ENCODE results near the gene WDR1.

WDR1 gene

DNA sequence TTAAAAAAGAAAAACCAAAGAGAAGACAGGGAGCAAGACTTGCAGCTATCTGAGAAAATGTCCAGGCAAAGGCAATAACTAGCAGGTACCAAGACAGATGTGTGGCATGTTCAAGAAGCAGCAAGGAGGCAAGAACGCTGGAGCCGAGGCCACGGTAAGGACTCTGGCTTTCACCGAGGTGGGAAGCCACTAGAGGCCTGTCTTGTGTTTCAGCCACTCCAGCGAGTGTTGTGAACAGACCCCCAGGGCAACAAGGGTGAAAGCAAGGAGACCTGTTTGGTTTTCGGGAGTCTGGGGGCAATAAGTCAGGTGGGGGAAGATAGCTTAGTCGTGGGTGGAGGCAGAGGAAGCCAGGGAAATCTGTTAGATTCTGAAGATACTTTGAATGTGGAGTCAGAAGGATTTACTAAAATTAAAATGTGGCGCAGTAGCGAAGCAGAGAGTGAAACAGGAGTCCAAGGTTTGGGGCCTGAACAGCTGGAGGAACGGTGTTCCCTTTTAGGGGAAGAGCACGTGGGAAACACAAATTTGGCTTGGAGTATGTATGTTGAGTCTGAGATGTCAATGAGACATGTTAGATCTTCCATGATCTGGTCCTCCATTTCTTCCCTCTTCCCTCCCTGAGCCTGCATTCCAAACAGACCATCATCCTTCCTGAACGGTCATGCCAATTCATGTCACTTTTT, 3.1 kb downstream of the WDR1 start:
- no peak for DNase-seq

DNA sequence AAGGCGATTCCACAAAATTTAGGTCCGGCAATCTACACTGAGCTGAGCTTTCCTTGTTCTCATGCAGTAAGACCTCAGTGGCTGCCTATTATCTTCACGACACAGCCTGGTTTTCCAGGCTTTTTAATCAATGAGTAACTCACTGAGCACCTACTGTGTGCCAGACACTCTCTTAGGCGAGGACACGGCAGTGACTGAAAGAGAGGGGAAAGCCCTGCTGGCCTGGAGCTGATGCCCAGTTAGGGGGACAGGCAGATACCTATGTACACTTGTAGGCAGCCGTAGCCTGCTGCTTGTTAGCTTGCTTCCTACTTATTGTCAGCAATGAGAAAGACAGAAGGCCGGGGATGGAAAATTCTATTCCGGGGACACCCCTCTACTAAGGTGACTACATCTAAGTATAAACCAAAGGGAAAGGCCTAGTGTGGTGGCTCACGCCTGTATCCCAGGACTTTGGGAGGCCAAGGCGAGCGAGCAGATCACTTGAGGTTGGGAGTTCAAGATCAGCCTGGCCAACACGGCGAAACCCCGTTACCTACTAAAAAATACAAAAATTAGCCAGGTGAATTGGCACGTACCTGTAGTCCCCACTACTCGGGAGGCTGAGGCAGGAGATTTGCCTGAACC, 3.8 kb downstream of the WDR1 start:
- DNase-seq: no peak

DNA sequence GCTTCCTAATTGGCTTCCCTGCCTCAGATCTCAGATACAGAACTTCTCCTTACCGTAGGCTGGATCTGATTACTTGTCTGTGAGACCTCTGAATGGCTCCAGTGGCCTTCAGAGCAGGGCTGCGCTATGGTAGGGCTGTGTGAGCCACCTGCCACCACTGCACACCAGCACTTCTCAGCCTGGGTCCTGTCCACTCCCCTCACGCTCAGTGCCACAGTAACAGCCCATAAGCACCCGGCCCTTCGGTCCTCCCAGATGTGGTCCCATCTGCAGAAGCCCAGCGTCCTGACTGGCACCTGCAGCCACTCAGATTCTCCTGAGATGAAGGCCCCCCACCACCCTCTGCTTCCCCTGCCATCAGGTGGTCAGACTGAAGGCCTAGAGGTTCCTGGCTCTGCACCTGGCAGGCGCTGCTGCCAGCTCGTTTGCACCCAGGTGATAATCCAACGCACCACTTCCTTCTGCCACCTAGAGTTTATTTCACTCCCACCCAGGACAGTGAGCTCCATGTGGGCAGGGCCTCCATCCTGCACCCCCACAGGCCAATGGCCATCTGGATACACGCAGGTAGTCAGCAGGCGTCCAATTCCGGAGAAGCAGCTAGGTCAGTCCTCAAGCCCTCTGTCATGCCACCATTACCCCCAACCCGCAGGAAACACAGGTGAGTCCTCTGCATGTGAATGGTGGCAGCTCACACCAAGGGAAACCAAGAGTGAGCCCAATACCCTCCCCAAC, 5.4 kb downstream of the WDR1 start:
- DNase-seq: no peak

DNA sequence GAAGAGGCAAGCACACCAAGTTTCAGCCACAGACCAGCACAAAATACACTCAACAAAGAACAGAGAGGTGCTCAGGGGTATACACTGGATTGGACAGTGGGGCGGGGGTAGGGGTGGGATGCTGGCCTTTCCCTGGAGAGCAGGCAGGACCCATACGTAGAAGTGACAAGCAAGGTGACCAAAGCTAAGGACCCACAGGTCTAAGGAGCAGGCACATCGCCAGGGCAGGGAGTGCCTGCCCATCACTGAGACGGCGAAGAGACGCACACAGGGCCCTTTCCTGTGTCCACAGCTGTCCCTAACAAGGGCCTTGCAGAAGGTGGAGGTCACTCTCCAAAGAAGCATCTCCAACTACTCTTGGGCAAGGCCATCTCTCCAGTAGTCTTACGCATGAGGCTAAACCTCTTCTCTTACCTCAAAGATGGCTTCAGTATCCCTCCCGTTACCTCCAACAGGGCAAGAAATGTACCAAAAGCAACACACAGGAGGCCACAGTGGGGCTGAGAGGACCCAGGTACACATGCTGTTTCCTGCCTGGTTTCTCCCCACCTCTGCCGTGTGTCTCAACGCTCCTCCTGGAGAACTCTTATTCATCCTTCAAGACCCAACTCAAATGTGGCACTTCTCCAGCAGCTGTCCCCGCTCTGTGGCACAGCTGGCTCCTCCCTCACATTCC, 6.5 kb downstream of the WDR1 start:
- DNase-seq: no peak

DNA sequence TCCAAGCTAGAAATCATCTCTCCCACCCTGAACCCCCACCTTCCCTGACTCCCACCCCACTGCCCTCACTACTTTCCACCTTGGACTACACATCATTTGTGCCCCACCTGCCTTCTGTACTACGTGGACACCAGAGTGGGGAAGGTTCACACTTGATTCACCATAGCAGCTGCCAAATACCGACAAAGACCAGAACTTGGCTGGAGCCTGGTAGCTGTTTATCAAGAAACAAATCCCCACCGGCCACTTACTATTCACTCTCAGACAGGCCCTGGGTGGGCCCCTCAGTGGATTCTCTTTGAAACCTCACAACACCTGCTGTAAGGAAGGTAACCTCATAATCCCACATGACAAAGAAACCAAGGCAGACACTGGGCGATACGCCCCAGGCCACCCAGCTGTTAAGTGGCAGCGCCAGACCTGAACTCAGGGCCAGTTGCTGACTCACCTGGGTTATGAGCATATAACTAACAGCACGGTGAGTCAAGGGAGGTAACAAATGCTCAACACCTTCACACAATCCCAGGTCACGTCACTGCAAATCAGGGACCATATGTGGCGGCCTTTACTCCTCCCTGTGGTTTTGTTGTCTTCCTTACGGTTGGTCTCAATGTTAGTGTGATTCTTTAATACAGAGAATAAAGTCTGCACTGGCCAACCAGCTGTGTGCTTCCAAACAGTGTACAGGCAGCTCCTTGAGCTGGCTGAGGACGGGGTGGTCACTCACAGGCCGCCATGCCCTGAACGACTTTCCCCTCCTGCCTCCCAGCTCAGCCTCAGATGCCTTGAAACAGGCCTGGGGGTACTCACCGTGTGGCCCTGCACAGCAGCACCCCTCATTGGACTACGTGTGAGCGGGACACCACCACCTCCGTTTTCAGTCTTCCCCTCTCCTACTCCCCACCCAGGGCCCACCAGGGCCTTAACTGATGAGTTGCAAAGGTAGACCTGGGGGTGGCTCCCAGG, 7.5 kb downstream of the WDR1 start:
- peak; percentile 42 for DNase-seq

DNA sequence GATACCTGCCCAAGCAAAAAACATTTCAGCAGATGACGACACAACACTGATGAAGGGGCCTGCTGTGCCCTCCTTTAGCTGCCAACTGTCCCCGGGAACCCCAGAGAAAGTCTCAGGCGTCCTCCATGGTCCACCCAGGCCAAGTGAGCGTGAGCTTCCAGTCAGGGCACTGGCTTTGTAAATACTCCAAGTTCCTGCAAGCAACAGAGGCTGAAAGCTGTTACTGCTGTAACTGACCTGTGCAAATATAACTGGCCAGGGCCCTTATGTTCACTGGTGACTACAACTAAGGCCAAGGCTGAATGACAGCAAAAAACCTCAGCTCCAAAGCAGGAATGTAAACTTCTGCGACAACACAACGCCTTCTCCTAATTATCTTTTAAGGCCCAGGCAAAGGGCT, 8.2 kb downstream of the WDR1 start:
- no peak for DNase-seq

DNA sequence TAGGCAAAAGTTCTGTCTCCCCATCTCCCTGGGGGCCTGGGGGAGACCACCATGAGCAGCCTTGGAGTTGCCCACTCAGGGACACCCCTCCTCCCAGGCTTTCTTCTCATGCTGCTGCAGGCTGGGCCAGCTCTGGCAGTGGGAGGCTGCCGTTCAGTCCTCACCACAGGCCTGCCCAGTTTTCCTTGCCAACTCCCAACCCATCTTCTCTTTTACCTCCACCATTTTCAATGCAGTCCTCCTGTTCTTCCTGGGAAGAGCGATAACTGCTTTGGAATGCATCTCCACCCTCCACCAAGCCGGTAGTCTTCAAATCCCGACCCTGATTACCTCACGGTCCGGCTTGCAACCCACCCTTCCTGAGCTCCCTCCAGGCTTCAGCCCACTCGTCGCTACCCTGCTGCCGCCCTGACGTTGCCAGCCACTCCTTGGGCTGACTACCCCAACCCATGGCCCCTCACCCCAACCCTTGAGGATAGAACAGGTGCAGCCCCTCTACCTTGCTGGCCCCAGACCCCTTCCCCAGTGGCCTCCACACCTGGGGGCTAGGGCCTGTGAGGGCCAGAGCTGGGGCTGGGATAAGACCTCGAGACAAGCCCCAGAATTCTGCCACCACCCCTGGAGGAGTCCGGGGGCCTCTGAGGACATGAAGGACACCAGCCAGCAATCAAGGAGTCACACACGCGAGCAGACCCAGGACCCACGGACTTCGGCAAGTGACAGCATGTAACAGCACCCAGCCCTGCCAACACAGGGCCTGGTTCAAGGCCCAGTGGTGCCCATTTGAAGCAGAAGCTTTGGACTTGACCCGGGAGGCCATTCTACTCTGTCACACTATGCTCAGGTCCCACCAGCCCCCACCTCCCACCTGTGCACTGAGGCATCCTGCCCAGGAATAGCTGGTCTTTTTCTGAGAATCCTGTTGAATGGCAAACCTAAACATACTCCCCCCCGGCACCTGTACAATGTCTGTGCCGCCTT, 9.2 kb downstream of the WDR1 start:
- no peak for DNase-seq

DNA sequence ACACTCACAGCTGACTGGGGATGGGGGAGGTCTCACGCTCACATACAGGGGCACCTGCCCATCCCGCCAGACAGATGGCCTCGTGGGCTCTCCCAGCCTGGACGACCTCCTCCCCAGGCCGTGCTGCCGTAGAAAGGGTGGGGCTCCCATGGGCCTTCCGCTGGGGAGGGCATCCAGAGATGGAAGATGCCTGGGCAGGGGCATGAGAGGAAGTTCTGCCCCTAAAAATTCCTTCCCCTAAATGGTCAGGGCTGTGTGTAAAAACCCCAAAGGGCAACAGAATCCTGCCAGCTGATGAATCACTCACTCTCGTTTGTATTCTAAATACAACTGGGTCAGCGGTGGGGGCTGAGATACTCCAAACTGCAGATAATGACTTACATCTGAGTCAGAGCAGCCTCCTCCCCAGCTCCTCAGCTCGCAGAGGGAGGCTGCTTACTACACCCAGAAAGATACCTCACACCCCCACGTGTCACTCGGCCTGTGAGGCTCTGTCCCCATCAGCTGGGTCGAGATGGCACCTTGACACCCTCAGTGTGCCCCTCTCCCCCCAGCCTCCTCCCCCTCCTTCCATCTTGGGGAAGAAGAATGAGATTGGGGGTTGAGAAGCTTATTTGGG, 10.1 kb downstream of the WDR1 start:
- DNase-seq: peak; percentile 91

DNA sequence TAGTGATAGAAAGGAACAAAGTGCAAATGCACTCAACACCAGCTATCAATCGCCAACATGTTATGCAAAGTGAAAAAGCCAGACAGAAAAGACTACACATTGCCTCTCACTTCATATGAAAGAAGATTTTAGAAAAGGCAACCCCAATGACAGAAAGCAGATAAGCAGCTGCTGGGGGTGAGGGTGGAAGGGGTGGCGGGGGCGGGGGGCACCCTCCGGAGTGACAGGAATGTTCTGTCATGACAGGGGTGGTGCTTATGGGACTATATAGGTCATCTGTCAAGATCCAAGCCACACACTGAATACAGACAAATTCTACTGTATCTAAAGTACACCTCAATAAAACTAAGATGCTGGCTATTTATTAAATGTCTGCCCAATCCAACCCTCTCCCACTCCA, 10.7 kb downstream of the WDR1 start:
- no peak for DNase-seq

DNA sequence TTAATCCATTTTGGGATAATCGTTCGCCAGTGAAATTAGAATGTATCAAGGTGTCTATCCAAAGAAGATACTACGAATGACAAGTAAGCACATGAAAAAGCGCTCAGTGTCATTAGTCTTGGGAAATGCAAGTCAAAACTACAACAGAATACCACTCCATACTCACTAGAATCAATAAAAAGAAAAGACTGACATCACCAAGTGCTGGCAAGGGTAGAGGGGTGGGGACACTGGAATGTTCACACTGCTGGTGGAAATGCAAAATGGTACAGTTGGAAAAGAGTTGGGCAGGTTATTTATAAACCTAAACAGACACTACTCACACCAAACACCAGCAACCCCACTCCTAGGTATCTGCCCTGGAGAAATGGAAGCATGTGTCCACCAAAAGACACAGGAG, 11.2 kb downstream of the WDR1 start:
- DNase-seq: no peak

DNA sequence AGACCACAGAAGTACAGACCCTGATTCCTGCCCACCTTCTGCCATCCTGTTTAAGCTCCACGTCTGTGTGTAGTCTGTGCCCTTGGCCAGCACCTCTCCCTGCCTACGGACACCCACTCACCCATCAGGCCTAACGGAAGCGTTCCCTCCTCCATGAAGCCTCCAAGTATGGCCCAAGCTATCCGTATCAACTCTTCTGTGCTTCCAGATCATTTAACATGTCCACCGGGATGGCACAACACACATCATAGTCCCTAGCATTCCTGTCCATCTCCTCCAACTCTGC, 11.7 kb downstream of the WDR1 start:
- no peak for DNase-seq

DNA sequence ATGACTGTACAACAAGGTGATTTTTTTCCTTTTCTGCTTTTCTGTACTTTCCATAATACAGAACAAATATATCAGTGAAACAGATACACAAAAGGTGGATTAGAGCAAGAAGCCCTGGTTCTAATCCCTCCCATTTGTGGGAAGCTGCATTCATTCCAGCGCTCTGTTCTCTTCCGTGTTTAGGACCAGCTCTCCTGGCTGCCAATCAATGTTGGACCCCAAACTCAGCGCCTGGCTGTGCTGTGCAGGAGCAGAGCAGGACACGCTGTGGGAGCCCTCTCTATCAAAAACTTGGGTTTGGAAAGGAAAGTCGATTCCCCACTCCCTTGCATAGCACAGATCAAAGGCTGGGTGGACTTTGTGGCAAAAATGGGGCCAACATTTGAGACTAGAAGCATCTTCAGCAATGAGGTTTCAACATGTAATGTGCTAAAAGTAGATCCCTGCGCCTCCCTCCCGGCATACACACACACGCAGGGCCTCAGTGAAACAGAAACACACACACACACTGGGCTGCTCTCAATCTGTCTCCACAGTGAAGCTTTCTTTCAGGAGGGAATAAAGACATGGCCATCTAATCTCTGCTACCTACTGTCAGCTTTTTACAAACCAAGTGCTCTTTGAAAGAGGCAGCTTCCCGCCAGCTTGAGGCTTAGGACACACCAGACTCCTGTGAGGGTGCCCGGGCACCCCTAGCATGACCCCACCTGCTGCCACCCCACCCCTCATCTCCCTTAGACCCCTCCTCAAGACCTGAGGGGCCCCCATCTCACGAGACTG, 12.2 kb downstream of the WDR1 start:
- DNase-seq: no peak

DNA sequence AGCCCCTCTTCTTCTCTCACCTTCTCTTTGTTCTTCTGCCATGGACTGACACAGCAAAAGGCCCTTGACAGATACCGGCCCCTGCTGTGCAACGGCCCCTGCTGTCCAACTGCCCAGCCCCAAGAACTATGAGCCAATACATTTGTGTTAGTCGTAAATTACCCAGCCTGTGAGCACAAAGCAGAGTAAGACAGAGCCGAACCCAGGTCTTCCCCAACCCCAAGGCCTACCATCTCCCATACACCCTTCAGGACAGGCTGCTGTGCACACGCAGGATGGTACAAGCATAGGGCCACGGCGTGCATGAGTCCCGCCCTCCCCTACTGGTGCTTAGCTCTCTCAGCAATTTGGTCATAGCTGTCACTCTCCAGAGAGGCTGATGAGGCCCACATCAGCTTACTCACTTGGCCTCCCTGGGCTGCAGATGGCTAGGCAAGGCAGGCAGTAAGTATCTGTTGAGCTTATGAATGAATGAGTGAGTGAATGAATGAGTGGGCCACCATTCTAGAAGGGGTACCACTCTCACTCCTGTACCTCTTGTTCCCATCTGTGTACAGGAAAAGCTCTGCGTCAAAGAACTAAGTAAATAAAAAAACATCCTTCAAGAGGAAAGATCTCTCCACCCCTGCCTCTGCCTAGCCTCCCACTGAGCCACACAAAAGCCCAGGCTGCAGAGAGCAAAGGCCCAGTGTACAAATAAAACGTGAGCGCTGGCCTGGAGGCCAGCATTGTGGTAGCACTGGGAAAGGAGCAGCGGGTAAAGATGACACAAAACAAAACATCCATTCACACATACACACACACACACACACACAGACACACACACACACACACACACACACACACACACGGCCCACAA, 13.9 kb downstream of the WDR1 start:
- DNase-seq: no peak

DNA sequence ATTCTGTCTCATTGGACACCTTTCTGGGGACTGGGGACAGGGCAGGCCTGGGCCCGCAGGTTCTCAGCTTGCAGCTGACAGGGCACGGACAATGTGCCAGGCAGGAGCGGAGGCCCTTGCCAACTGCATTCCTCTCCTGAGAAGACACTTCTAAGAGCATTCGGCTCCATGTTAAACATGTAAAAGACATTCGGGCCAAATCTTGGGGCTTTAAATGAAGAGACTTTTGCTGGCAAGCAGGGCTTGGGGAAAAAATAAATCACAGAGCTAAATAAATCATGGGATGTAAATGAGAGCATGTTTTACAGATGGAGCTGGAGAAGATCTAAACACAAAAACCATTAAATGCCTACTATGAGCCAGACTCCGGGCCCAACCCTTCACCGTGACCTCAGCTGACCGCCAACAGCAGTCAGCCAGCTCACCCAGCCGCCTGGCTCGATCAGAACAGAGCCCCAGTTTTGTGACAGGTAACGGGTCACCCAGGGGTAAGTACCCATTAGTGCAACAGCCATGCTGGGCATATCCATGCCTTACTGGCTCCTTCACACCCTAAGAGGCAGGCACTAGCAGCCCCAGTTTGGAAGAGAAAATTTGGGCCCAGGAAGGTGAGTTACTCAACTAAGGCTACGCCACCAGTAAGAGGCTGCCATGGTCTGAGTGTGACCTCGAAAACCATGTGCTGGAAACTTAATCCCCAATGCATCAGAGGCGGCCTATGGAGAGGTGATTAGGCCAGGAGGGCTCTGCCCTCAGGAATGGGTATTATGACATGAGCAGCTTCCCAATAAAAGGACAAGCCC, 14.7 kb downstream of the WDR1 start:
- DNase-seq: no peak

DNA sequence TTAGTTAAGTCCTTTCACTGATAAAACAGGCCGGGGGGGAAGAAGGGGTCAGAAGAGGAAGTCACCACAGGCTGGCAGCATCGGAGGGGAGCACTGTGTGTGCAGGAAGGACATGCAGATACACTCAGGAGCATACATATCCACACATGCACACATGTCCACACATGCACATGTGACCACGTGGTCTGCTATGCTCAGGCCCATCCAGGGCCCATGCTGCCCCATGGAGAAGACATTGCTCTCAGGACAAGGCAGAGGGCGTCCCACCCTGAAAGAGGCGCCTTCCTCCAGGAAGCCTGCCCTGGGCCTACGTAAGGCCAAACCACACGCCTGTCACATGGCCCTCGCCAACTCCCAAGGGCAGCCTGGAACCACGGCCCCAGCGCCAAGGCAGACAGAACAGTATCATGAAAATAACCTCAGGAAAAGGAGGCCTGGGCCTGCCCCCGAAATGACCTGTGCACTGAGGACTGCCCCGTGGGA, 15.8 kb downstream of the WDR1 start:
- DNase-seq: no peak

DNA sequence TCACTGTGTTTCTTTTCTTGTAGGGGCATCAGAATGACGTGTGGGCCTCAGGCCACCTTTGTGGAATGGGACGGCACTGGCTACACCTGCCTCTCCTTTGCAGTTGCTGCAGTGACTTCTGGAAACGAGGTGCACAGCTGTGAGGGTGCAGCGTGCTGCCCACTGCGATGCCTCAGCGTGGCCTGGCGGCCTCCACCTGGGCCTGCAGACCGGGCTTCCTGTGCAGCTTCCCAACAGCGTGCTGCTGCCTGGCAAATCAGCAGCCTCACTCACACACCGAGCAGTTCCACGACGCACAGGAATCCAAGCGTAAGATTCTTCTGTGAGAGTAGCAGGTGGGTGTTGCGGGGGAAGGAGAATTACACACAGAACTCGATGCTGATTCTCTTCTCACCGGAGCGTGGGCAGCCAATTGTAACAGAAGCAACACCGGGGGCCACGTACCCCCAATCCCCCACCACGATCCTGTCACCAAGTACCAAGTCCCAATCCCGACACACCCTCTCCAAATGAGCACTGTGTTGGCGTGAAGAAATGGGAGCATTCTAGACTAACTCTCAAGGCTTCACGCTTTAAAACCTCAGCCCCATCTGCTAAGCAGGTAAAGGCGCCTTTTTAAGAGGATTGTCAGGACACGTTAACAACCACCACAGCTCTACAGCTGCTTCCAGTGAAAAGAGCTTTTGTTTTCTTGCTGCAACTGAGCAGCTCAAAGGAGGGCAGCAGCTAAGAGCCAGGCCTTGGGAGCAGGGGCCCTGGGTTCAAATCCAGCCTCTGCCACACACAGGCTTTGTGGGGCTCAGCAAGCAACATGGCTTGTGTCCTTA, 16.9 kb downstream of the WDR1 start:
- no peak for DNase-seq

DNA sequence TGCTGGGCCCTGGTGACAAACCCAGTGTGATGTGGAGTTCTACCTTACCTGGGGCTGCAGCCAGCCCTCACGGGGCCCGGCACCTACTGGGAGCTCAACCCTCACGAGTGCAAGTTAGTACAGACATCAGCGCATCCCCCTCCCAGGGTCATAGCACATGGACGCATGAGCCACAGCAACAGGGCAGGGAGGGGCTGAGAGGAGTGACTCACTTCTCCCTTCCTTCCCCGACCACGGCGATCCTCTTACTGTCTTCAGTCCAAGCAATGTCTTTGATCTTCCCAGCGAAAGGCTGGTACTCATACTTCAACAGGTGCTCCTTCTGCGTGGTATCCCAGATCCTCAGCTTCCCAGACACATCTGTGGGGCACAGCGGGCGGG, 17.8 kb downstream of the WDR1 start:
- peak; percentile 31 for DNase-seq

Data from kidney glomerular epithelial cell (primary cell).